Prostate gland (tissue), 2 donors: Measurements from ENCODE around the gene TPPP2.

Experiments
- CTCF ChIP-seq, 4 experiments: fragments of 200-600 bp in 2 of 4; fragments of 450-650 bp in 2 of 4; sonication (generic) in 2 of 4; IDR thresholded peaks; 1 replicate in 3 of 4; 2 replicates in 1 of 4; pipeline ENCODE4 v1.5.1; 2016 to 2019; ENCODE audit warnings: antibody characterized with exemption in 4 of 4, mild to moderate bottlenecking in 2 of 4, moderate library complexity in 2 of 4
- POLR2A ChIP-seq: fragments of 450-650 bp; IDR thresholded peaks from one replicate; pipeline ENCODE4 v1.6.1; 2016; ENCODE audit warnings: antibody characterized with exemption, mild to moderate bottlenecking
- POLR2AphosphoS5 ChIP-seq: sonication (generic); formaldehyde crosslinking; IDR thresholded peaks from one replicate; pipeline ENCODE4 v1.6.1; 2017; ENCODE audit warnings: antibody characterized with exemption

GRCh38 chr14:21043974-21044618 is 14.1 kb downstream of the TPPP2 start:
- TF ChIP-seq CTCF (IDR thresholded peaks at IDR 0.05) = no peak
- no peak for TF ChIP-seq POLR2A
- TF ChIP-seq POLR2AphosphoS5 = no peak
